ENCODE results near the gene SGMS1. TPM values are rescaled to one million over a fixed set of nuclear protein-coding genes. Genes with fewer than 3 reads are reported as not detected.

Gene SGMS1
- total and polyA plus RNA-seq, 2 donors (not counting 3 experiments of a cell fraction or from before 2014, with no cell fraction given), result 9.7 to 23.7 TPM

DNA sequence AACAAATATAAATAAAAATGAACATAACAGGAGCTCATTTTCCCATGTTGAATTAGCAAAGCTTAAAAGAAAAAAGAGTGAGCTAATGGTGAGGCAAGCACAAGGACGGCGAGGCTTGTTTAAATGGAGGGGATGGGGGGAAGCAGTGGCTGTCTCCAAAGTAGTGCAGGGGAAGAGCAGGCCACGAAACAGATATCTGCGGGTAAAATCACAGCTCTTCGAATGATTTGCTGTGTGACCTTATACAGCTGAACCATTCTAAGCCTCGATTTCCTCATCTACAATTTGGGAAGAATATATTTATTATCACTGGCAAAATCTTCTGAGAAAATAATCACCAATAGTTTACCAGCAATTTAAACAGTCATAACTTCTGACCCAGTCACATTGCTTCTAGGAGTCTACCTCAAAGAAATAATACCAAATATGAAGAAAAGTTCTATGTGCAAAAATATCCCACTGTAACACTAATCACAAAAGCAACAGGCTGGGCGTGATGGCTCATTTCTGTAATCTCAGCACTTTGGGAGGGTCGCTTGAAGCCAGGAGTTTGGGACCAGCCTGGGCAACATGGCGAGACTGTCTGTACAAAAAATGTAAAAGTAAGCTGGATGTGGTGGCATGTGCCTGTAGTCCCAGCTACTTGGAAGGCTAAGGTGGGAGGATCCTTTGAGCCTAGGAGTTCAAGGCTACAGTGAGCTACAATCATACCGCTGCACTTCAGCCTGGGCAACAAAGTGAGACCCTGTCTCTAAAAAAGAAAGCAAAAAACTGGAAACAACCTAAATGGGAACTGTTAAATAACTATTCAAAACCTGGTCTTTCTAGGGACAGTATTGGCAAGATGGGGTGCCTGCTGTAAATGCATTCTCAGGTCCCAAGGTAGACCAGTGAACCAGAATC, 309.3 kb downstream of the SGMS1 start:
- Histone ChIP-seq H3K4me3 (replicated peaks in 1 of 3; ENCODE audit: insufficient read depth in 1 of 3, low read depth in 1 of 3, low read length in 3 of 3) (no peak overlapping the region), H3K36me3 (ENCODE audit: control insufficient read depth in 2 of 2, extremely low read depth in 1 of 2, insufficient read depth in 2 of 2, low read length in 2 of 2) (peaks cover 0 to 2% of the 10 kb centered on the region in 2 experiments), H3K4me1 (ENCODE audit: control insufficient read depth, extremely low read depth, insufficient read depth, low read length) (no peaks in the 10 kb centered on the region), H3K79me2 (ENCODE audit: control insufficient read depth, insufficient read depth, low read length) (no peaks in the 10 kb centered on the region), H3K27ac (ENCODE audit: insufficient read depth, low read depth, low read length) (no peak overlapping the region), H3K27me3 (ENCODE audit: control insufficient read depth in 2 of 2, insufficient read depth in 2 of 2, low read length in 2 of 2) (no peaks in the 10 kb centered on the region), H3K9me3 (replicated peaks; ENCODE audit: control insufficient read depth, insufficient read depth, low read length) (no peaks in the 10 kb centered on the region), H2AFZ (ENCODE audit: low read depth, low read length) (no peak overlapping the region), H3K9ac (replicated peaks; ENCODE audit: extremely low read depth, insufficient read depth, low read length) (no peak overlapping the region), H4K20me1 (replicated peaks; ENCODE audit: control insufficient read depth, extremely low read depth, insufficient read depth, low read length) (no peaks in the 10 kb centered on the region), H3K4me2 (ENCODE audit: insufficient read depth, low read length) (no peak overlapping the region), H3K9me1 (replicated peaks; ENCODE audit: control insufficient read depth, extremely low read depth, insufficient read depth, low read length) (no peaks in the 10 kb centered on the region)
- intact Hi-C loops (cut with micrococcal nuclease), result no loop called here
- no peak for FAIRE-seq
- ChIA-PET POLR2A (no interaction called here), CTCF (interaction anchor here (1.3 to 1.5 kb wide), 2 partner anchors 12 kb away, joined by 3 to 7 read pairs; no protein-coding TSS in a partner anchor)
- no peak for DNase-seq (ENCODE audit: low read depth, low spot score)
- TF ChIP-seq GATA2 (IDR thresholded peaks at IDR 0.05; ENCODE audit: insufficient read depth, insufficient read length, low read depth, low read length), result no peak
- TF ChIP-seq POLR2A (IDR thresholded peaks at IDR 0.05; ENCODE audit: low read depth, low read length), result no peak
- TF ChIP-seq, protein P1, sequence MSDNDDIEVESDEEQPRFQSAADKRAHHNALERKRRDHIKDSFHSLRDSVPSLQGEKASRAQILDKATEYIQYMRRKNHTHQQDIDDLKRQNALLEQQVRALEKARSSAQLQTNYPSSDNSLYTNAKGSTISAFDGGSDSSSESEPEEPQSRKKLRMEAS (IDR thresholded peaks at IDR 0.05; ENCODE audit: insufficient read depth, insufficient read length), result no peak
- TF ChIP-seq FOS (IDR thresholded peaks at IDR 0.05; ENCODE audit: borderline replicate concordance, insufficient read depth, low read length), result no peak
- BruUV-seq (replicated peaks), result no TSS peak
- dilution Hi-C loops (cut with MboI; ENCODE audit: extremely low pct_ligation_motif_present, low sequenced_read_pairs), result no loop called here

All from endothelial cell of umbilical vein (primary cell).